Activated CD8-positive, alpha-beta memory T cell treated with anti-CD3 and anti-CD28 coated beads, Interleukin-2, amount 10 ng/mL, durations not matched to agents 7 days and 5 days (primary cell): ENCODE results near the gene ADGRL3. TPM values are rescaled to one million over a fixed set of nuclear protein-coding genes. Genes with fewer than 3 reads are reported as not detected.

Experiments used
- ATAC-seq: fragments of 150-1000 bp; cut with Tn5 transposase; one replicate; pipeline ENCODE4 v1.10.0; 2021; ENCODE audit warnings: moderate library complexity
- CTCF ChIA-PET: fragments of 350-600 bp; sonication (Branson Sonifier 250); formaldehyde crosslinking; loops from one replicate; lab custom pipeline; 2021; ENCODE audit warnings: antibody characterized with exemption; lab: Charles Lee
- DNase-seq: peaks from one replicate; pipeline ENCODE4 v3.0.0-alpha.2; 2020
- H3K27ac Mint-ChIP-seq: one replicate; pipeline ENCODE4 v1.8.0; 2021; ENCODE audit warnings: mild to moderate bottlenecking, mixed read lengths
- H3K27me3 Mint-ChIP-seq: one replicate; pipeline ENCODE4 v1.8.0; 2021; ENCODE audit warnings: mixed read lengths
- H3K36me3 Mint-ChIP-seq: one replicate; pipeline ENCODE4 v1.8.0; 2021; ENCODE audit warnings: mild to moderate bottlenecking, mixed read lengths
- H3K4me1 Mint-ChIP-seq: one replicate; pipeline ENCODE4 v1.8.0; 2021; ENCODE audit warnings: mixed read lengths
- H3K4me3 Mint-ChIP-seq: one replicate; pipeline ENCODE4 v1.8.0; 2021; ENCODE audit warnings: mild to moderate bottlenecking, moderate library complexity, mixed read lengths
- H3K9me3 Mint-ChIP-seq: one replicate; pipeline ENCODE4 v1.8.0; 2022; ENCODE audit warnings: low read depth, mixed read lengths
- total RNA-seq, 2 experiments: library from RNA; stranded (reverse); gene quantifications; one replicate each; pipeline ENCODE4 v1.2.3, GENCODE V29; 2021

Gene ADGRL3
- total RNA-seq, 2 experiments from 2014 or later: not detected

- Mint-ChIP-seq H3K27ac (no peak overlapping the region), H3K9me3 (peaks cover 7% of the 10 kb centered on the region), H3K36me3 (no peaks in the 10 kb centered on the region), H3K4me3 (no peak overlapping the region), H3K27me3 (no peaks in the 10 kb centered on the region), H3K4me1 (no peaks in the 10 kb centered on the region)
- DNase-seq: no peak
- no peak for ATAC-seq
- CTCF ChIA-PET: no interaction called here
Measured at GRCh38 chr4:62070291-62070852, 870.2 kb downstream of the ADGRL3 start.

- CTCF ChIA-PET: no interaction called here
- no peaks in the 10 kb centered on the region for H3K4me1 Mint-ChIP-seq
- H3K27me3 Mint-ChIP-seq: no peaks in the 10 kb centered on the region
- ATAC-seq: no peak
- no peak overlapping the region for H3K4me3 Mint-ChIP-seq
- no peak overlapping the region for H3K27ac Mint-ChIP-seq
- peaks cover 5% of the 10 kb centered on the region for H3K9me3 Mint-ChIP-seq
- H3K36me3 Mint-ChIP-seq: no peaks in the 10 kb centered on the region
- no peak for DNase-seq
Measured at GRCh38 chr4:62075089-62075488, 875.0 kb downstream of the ADGRL3 start.

GRCh38 chr4:62075521-62075920, 875.4 kb downstream of the ADGRL3 start:
- no peak for ATAC-seq
- Mint-ChIP-seq H3K9me3 (peaks cover 2% of the 10 kb centered on the region), H3K36me3 (no peaks in the 10 kb centered on the region), H3K27me3 (no peaks in the 10 kb centered on the region), H3K4me3 (no peak overlapping the region), H3K4me1 (no peaks in the 10 kb centered on the region), H3K27ac (no peak overlapping the region)
- DNase-seq: no peak
- CTCF ChIA-PET: no interaction called here

GRCh38 chr4:62077406-62077805, 877.3 kb downstream of the ADGRL3 start:
- CTCF ChIA-PET: no interaction called here
- H3K27me3 Mint-ChIP-seq: no peaks in the 10 kb centered on the region
- no peak for ATAC-seq
- H3K27ac Mint-ChIP-seq: no peak overlapping the region
- no peaks in the 10 kb centered on the region for H3K36me3 Mint-ChIP-seq
- no peak overlapping the region for H3K4me3 Mint-ChIP-seq
- no peaks in the 10 kb centered on the region for H3K9me3 Mint-ChIP-seq
- no peak for DNase-seq
- H3K4me1 Mint-ChIP-seq: no peaks in the 10 kb centered on the region

- Mint-ChIP-seq H3K27me3 (no peaks in the 10 kb centered on the region), H3K4me3 (no peak overlapping the region), H3K36me3 (no peaks in the 10 kb centered on the region), H3K4me1 (no peaks in the 10 kb centered on the region), H3K27ac (no peak overlapping the region), H3K9me3 (no peaks in the 10 kb centered on the region)
- no peak for DNase-seq
- CTCF ChIA-PET: no interaction called here
- no peak for ATAC-seq
Measured at GRCh38 chr4:62080431-62080830, 880.3 kb downstream of the ADGRL3 start.

- Mint-ChIP-seq H3K36me3 (no peaks in the 10 kb centered on the region), H3K27ac (no peak overlapping the region), H3K9me3 (peaks cover 5% of the 10 kb centered on the region), H3K4me1 (no peaks in the 10 kb centered on the region), H3K27me3 (no peaks in the 10 kb centered on the region), H3K4me3 (no peak overlapping the region)
- no peak for ATAC-seq
- CTCF ChIA-PET: no interaction called here
- no peak for DNase-seq
Measured at GRCh38 chr4:62087706-62088105, 887.6 kb downstream of the ADGRL3 start.

GRCh38 chr4:62093735-62094134, 893.6 kb downstream of the ADGRL3 start:
- H3K9me3 Mint-ChIP-seq: peaks cover 7% of the 10 kb centered on the region
- no peaks in the 10 kb centered on the region for H3K27me3 Mint-ChIP-seq
- no peak overlapping the region for H3K27ac Mint-ChIP-seq
- CTCF ChIA-PET: no interaction called here
- DNase-seq (no peak), ATAC-seq (no peak)
- H3K4me1 Mint-ChIP-seq: no peaks in the 10 kb centered on the region
- no peaks in the 10 kb centered on the region for H3K36me3 Mint-ChIP-seq
- no peak overlapping the region for H3K4me3 Mint-ChIP-seq

GRCh38 chr4:62096881-62097280, 896.8 kb downstream of the ADGRL3 start:
- ATAC-seq (no peak), DNase-seq (no peak)
- H3K27ac Mint-ChIP-seq: no peak overlapping the region
- CTCF ChIA-PET: no interaction called here
- H3K9me3 Mint-ChIP-seq: peaks cover 9% of the 10 kb centered on the region
- no peaks in the 10 kb centered on the region for H3K4me1 Mint-ChIP-seq
- no peaks in the 10 kb centered on the region for H3K36me3 Mint-ChIP-seq
- H3K27me3 Mint-ChIP-seq: no peaks in the 10 kb centered on the region
- H3K4me3 Mint-ChIP-seq: no peak overlapping the region

- DNase-seq (no peak), ATAC-seq (no peak)
- CTCF ChIA-PET: no interaction called here
- Mint-ChIP-seq H3K9me3 (peaks cover 2% of the 10 kb centered on the region), H3K36me3 (no peaks in the 10 kb centered on the region), H3K27ac (no peak overlapping the region), H3K4me1 (no peaks in the 10 kb centered on the region), H3K27me3 (no peaks in the 10 kb centered on the region), H3K4me3 (no peak overlapping the region)
Measured at GRCh38 chr4:62115216-62115615, 915.1 kb downstream of the ADGRL3 start.

- CTCF ChIA-PET: no interaction called here
- Mint-ChIP-seq H3K27ac (no peak overlapping the region), H3K36me3 (no peaks in the 10 kb centered on the region), H3K4me3 (no peak overlapping the region), H3K4me1 (no peaks in the 10 kb centered on the region), H3K27me3 (no peaks in the 10 kb centered on the region), H3K9me3 (no peaks in the 10 kb centered on the region)
- DNase-seq: no peak
- no peak for ATAC-seq
Measured at GRCh38 chr4:62117886-62118285, 917.8 kb downstream of the ADGRL3 start.

- DNase-seq (no peak), ATAC-seq (no peak)
- no peaks in the 10 kb centered on the region for H3K36me3 Mint-ChIP-seq
- no peak overlapping the region for H3K4me3 Mint-ChIP-seq
- H3K4me1 Mint-ChIP-seq: no peaks in the 10 kb centered on the region
- no peaks in the 10 kb centered on the region for H3K9me3 Mint-ChIP-seq
- H3K27ac Mint-ChIP-seq: no peak overlapping the region
- no peaks in the 10 kb centered on the region for H3K27me3 Mint-ChIP-seq
- CTCF ChIA-PET: no interaction called here
Measured at GRCh38 chr4:62118558-62118957, 918.4 kb downstream of the ADGRL3 start.

- ATAC-seq: no peak
- Mint-ChIP-seq H3K27ac (no peak overlapping the region), H3K4me3 (no peak overlapping the region), H3K9me3 (no peaks in the 10 kb centered on the region), H3K4me1 (no peaks in the 10 kb centered on the region), H3K27me3 (no peaks in the 10 kb centered on the region), H3K36me3 (no peaks in the 10 kb centered on the region)
- no peak for DNase-seq
- CTCF ChIA-PET: no interaction called here
Measured at GRCh38 chr4:62119195-62119594, 919.1 kb downstream of the ADGRL3 start.

GRCh38 chr4:62126064-62126732, 926.1 kb downstream of the ADGRL3 start:
- CTCF ChIA-PET: no interaction called here
- ATAC-seq: no peak
- Mint-ChIP-seq H3K9me3 (peaks cover 6% of the 10 kb centered on the region), H3K4me1 (no peaks in the 10 kb centered on the region), H3K36me3 (no peaks in the 10 kb centered on the region), H3K4me3 (no peak overlapping the region), H3K27me3 (no peaks in the 10 kb centered on the region), H3K27ac (no peak overlapping the region)
- no peak for DNase-seq
